ENCODE measurements around the gene ROR2.

ROR2 gene

DNA sequence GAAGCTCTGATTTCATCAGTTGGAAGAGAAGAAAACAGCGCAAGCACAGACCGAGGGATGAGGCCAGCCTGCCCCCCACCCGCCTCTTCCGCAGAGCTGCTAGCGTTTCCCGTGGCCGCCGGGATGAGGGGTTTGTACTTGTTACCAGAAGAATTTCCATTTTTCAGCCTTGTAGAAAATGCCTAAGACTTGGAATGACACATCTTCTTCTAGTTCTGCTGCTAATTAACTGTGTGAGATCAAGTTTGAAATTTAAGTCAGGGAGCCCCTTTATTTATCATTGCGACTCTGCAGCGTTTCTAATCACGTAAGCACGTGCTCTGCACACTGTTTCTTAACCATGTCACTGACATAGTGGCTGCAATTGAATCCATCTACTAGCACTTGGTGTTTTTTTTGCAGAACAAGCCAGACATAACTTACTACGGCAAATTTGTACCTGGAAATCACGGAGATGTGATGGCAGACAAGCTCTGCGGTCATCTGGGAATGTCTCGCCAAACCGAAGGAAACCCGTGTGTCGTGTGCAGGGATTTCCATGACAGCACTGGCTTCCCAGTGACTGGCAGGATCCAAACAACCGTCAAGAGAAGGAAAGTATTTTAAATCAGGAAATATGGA, 41.8 kb upstream of the ROR2 start:
- Histone ChIP-seq H3K14ac (ENCODE audit: low read length) (no peak overlapping the region), H2BK5ac (ENCODE audit: low read length) (no peak overlapping the region), H3K9ac (ENCODE audit: low read depth, low read length, poor library complexity) (no peak overlapping the region), H3K9me3 (replicated peaks in 1 of 2; ENCODE audit: control insufficient read depth in 2 of 2, insufficient read depth in 1 of 2, low read depth in 1 of 2, low read length in 2 of 2) (peaks cover 0 to 1% of the 10 kb centered on the region in 2 donors), H3K79me1 (ENCODE audit: low read depth, low read length) (no peaks in the 10 kb centered on the region), H2AK5ac (ENCODE audit: low read depth, low read length) (no peak overlapping the region), H2BK120ac (ENCODE audit: low read depth, low read length) (no peak overlapping the region), H3K27ac (replicated peaks; ENCODE audit: low read length) (no peak overlapping the region), H2BK12ac (ENCODE audit: low read length) (no peak overlapping the region), H3K18ac (ENCODE audit: low read length) (no peak overlapping the region), H3K4me3 (ENCODE audit: low read length in 2 of 2) (no peak overlapping the region), H3K36me3 (replicated peaks in 1 of 2; ENCODE audit: control insufficient read depth in 2 of 2, insufficient read depth in 2 of 2, low read length in 2 of 2) (no peaks in the 10 kb centered on the region), H3K4me1 (ENCODE audit: control insufficient read depth in 2 of 2, insufficient read depth in 1 of 2, low read depth in 1 of 2, low read length in 2 of 2) (no peaks in the 10 kb centered on the region), H4K91ac (ENCODE audit: low read depth, low read length, poor library complexity) (no peak overlapping the region), H3K23ac (ENCODE audit: low read depth, low read length, poor library complexity) (no peak overlapping the region), H3K27me3 (ENCODE audit: control insufficient read depth in 3 of 3, insufficient read depth in 3 of 3, low read depth in 1 of 3, low read length in 3 of 3) (no peaks in the 10 kb centered on the region), H3K4me2 (ENCODE audit: insufficient read depth, low read length, poor library complexity, severe bottlenecking) (no peak overlapping the region), H2BK15ac (ENCODE audit: low read length) (no peak overlapping the region), H2AFZ (ENCODE audit: low read length) (no peak overlapping the region), H4K8ac (ENCODE audit: low read depth, low read length) (no peak overlapping the region), H3K4ac (ENCODE audit: low read length) (no peak overlapping the region)
- no peak for DNase-seq (ENCODE audit: low spot score)
- no CpG with 5 or more reads among the region's 20 CpGs for WGBS, 2 donors (ENCODE audit: extremely low coverage in 2 of 2, insufficient read length in 2 of 2, insufficient replicate concordance in 1 of 2)

DNA sequence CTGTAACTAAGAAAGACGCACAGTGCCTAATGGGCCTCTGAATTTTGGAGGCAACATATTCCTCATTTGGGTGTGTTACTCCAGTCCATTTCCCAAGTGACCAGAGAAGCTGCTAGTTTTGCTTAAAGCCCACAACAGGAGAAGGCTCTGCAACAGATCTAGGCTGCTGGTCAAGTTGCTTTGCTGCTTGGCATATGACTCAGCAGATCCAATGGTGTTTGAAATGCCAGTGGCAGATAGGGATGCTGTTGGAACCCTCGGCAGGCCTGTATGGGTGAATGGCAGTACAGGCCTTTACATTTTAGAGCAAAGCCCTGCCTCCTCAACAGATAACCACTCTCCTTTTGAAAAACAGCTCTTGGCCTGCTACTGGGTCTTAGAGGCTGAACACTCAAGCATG, 36.2 kb upstream of the ROR2 start:
- Histone ChIP-seq H3K4me2 (ENCODE audit: insufficient read depth, low read length, poor library complexity, severe bottlenecking) (no peak overlapping the region), H3K9me3 (replicated peaks in 1 of 2; ENCODE audit: control insufficient read depth in 2 of 2, insufficient read depth in 1 of 2, low read depth in 1 of 2, low read length in 2 of 2) (peaks cover 0 to 1% of the 10 kb centered on the region in 2 donors), H3K9ac (ENCODE audit: low read depth, low read length, poor library complexity) (no peak overlapping the region), H2AFZ (ENCODE audit: low read length) (no peak overlapping the region), H3K4me3 (ENCODE audit: low read length in 2 of 2) (no peak overlapping the region), H3K27ac (replicated peaks; ENCODE audit: low read length) (no peak overlapping the region), H2AK5ac (ENCODE audit: low read depth, low read length) (no peak overlapping the region), H3K79me1 (ENCODE audit: low read depth, low read length) (no peaks in the 10 kb centered on the region), H2BK12ac (ENCODE audit: low read length) (no peak overlapping the region), H3K18ac (ENCODE audit: low read length) (no peak overlapping the region), H2BK120ac (ENCODE audit: low read depth, low read length) (no peak overlapping the region), H3K27me3 (ENCODE audit: control insufficient read depth in 3 of 3, insufficient read depth in 3 of 3, low read depth in 1 of 3, low read length in 3 of 3) (no peaks in the 10 kb centered on the region), H3K14ac (ENCODE audit: low read length) (no peak overlapping the region), H2BK15ac (ENCODE audit: low read length) (no peak overlapping the region), H2BK5ac (ENCODE audit: low read length) (no peak overlapping the region), H3K4me1 (ENCODE audit: control insufficient read depth in 2 of 2, insufficient read depth in 1 of 2, low read depth in 1 of 2, low read length in 2 of 2) (no peaks in the 10 kb centered on the region), H3K36me3 (replicated peaks in 1 of 2; ENCODE audit: control insufficient read depth in 2 of 2, insufficient read depth in 2 of 2, low read length in 2 of 2) (no peaks in the 10 kb centered on the region), H3K23ac (ENCODE audit: low read depth, low read length, poor library complexity) (no peak overlapping the region), H4K8ac (ENCODE audit: low read depth, low read length) (no peak overlapping the region), H4K91ac (ENCODE audit: low read depth, low read length, poor library complexity) (no peak overlapping the region), H3K4ac (ENCODE audit: low read length) (no peak overlapping the region)
- DNase-seq (ENCODE audit: low spot score): no peak
- WGBS, 2 donors (ENCODE audit: extremely low coverage in 2 of 2, insufficient read length in 2 of 2, insufficient replicate concordance in 1 of 2): no CpG with 5 or more reads among the region's 2 CpGs

DNA sequence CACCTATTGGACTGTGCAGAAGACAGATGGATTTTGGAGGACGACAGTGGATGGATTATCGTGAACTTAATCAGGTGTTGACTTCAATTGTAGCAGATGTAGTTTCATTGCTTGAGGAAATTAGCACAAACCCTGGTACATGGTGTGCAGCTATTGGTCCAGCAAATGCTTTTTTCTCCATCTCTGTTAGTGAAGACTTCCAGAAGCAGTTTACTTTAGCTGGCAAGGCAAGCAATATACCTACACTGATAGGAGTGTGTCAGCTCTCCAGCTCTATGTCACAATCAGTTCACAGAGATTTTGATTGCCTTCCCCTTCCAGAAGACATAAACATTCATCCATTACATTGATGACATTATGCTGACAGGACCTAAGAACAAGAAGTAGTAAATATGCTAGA, 35.7 kb upstream of the ROR2 start:
- H2AK5ac ChIP-seq (ENCODE audit: low read depth, low read length): no peak overlapping the region

DNA sequence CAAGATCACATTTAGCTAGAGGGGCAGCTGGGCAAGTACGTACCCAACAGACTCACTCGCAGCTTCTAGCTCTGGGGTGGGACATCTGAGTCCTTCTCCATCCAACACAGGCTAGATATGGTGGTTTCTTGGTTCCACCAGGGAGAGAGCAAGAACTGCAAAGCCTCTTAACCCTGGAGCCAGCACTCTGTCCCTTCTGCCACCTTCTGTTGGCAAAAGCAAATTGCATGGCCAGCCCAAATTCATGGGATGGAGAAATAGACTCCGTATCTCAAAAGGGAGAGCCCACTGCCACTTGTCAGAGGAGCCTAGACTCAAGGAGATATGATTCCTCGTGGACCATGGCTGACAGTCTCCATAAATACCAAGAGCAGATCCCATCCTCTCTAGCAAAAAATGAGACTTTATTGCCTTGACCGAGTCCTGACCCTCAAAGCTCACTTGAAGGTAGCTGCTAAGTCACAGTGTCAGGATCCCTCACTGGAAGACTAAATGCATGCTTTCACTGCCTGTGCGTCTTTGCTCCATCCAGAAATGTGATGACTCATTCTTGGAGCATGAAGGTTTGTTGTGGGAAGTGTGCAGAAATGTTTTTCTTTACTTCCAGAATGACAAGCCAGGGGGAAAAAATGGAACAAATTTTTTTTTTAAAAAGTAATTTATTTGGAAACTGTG, 28.8 kb upstream of the ROR2 start:
- Histone ChIP-seq H3K9me3 (replicated peaks in 1 of 2; ENCODE audit: control insufficient read depth in 2 of 2, insufficient read depth in 1 of 2, low read depth in 1 of 2, low read length in 2 of 2) (no peaks in the 10 kb centered on the region), H2AFZ (ENCODE audit: low read length) (no peak overlapping the region), H2BK120ac (ENCODE audit: low read depth, low read length) (no peak overlapping the region), H3K4me2 (ENCODE audit: insufficient read depth, low read length, poor library complexity, severe bottlenecking) (no peak overlapping the region), H3K4me1 (ENCODE audit: control insufficient read depth in 2 of 2, insufficient read depth in 1 of 2, low read depth in 1 of 2, low read length in 2 of 2) (peaks cover 0 to 2% of the 10 kb centered on the region in 2 donors), H3K9ac (ENCODE audit: low read depth, low read length, poor library complexity) (no peak overlapping the region), H3K36me3 (replicated peaks in 1 of 2; ENCODE audit: control insufficient read depth in 2 of 2, insufficient read depth in 2 of 2, low read length in 2 of 2) (no peaks in the 10 kb centered on the region), H3K27ac (replicated peaks; ENCODE audit: low read length) (no peak overlapping the region), H2BK15ac (ENCODE audit: low read length) (no peak overlapping the region), H3K18ac (ENCODE audit: low read length) (no peak overlapping the region), H4K8ac (ENCODE audit: low read depth, low read length) (no peak overlapping the region), H3K14ac (ENCODE audit: low read length) (no peak overlapping the region), H3K4me3 (ENCODE audit: low read length in 2 of 2) (no peak overlapping the region), H2AK5ac (ENCODE audit: low read depth, low read length) (no peak overlapping the region), H3K27me3 (ENCODE audit: control insufficient read depth in 3 of 3, insufficient read depth in 3 of 3, low read depth in 1 of 3, low read length in 3 of 3) (no peaks in the 10 kb centered on the region), H2BK5ac (ENCODE audit: low read length) (no peak overlapping the region), H3K23ac (ENCODE audit: low read depth, low read length, poor library complexity) (no peak overlapping the region), H2BK12ac (ENCODE audit: low read length) (no peak overlapping the region), H3K79me1 (ENCODE audit: low read depth, low read length) (no peaks in the 10 kb centered on the region), H3K4ac (ENCODE audit: low read length) (no peak overlapping the region), H4K91ac (ENCODE audit: low read depth, low read length, poor library complexity) (no peak overlapping the region)
- no CpG with 5 or more reads among the region's 6 CpGs for WGBS, 2 donors (ENCODE audit: extremely low coverage in 2 of 2, insufficient read length in 2 of 2, insufficient replicate concordance in 1 of 2)
- peak; percentile 30 for DNase-seq (ENCODE audit: low spot score)

More for the DNA sequence above, 35.7 kb upstream of the ROR2 start:
- no peaks in the 10 kb centered on the region for H3K36me3 ChIP-seq (replicated peaks in 1 of 2; ENCODE audit: control insufficient read depth in 2 of 2, insufficient read depth in 2 of 2, low read length in 2 of 2)
- H2BK12ac ChIP-seq (ENCODE audit: low read length): no peak overlapping the region
- H2BK120ac ChIP-seq (ENCODE audit: low read depth, low read length): no peak overlapping the region
- no peak overlapping the region for H3K27ac ChIP-seq (replicated peaks; ENCODE audit: low read length)
- H2AFZ ChIP-seq (ENCODE audit: low read length): no peak overlapping the region
- H2BK5ac ChIP-seq (ENCODE audit: low read length): no peak overlapping the region
- no peaks in the 10 kb centered on the region for H3K79me1 ChIP-seq (ENCODE audit: low read depth, low read length)
- no peak overlapping the region for H3K4me2 ChIP-seq (ENCODE audit: insufficient read depth, low read length, poor library complexity, severe bottlenecking)
- H3K4ac ChIP-seq (ENCODE audit: low read length): no peak overlapping the region
- H3K9me3 ChIP-seq (replicated peaks in 1 of 2; ENCODE audit: control insufficient read depth in 2 of 2, insufficient read depth in 1 of 2, low read depth in 1 of 2, low read length in 2 of 2): peaks cover 0 to 1% of the 10 kb centered on the region in 2 donors
- no peaks in the 10 kb centered on the region for H3K27me3 ChIP-seq (ENCODE audit: control insufficient read depth in 3 of 3, insufficient read depth in 3 of 3, low read depth in 1 of 3, low read length in 3 of 3)
- H3K4me1 ChIP-seq (ENCODE audit: control insufficient read depth in 2 of 2, insufficient read depth in 1 of 2, low read depth in 1 of 2, low read length in 2 of 2): no peaks in the 10 kb centered on the region
- H3K4me3 ChIP-seq (ENCODE audit: low read length in 2 of 2): no peak overlapping the region
- DNase-seq (ENCODE audit: low spot score): no peak
- H3K23ac ChIP-seq (ENCODE audit: low read depth, low read length, poor library complexity): no peak overlapping the region
- no peak overlapping the region for H4K8ac ChIP-seq (ENCODE audit: low read depth, low read length)
- H2BK15ac ChIP-seq (ENCODE audit: low read length): no peak overlapping the region
- H3K18ac ChIP-seq (ENCODE audit: low read length): no peak overlapping the region
- no peak overlapping the region for H3K14ac ChIP-seq (ENCODE audit: low read length)
- H3K9ac ChIP-seq (ENCODE audit: low read depth, low read length, poor library complexity): no peak overlapping the region
- no peak overlapping the region for H4K91ac ChIP-seq (ENCODE audit: low read depth, low read length, poor library complexity)
- WGBS, 2 donors (ENCODE audit: extremely low coverage in 2 of 2, insufficient read length in 2 of 2, insufficient replicate concordance in 1 of 2): no CpG with 5 or more reads among the region's 2 CpGs
